Ascending aorta (tissue), 2 donors: Measurements from ENCODE around the gene ARHGAP42. TPM values are rescaled to one million over a fixed set of nuclear protein-coding genes. Genes with fewer than 3 reads are reported as not detected.

Experiments used
- DNase-seq, 2 donors: peaks; one replicate each; pipeline ENCODE4 v3.0.0-alpha.2; 2019; ENCODE audit warnings: low spot score in 2 of 2
- H3K27ac ChIP-seq, 2 donors: fragments of 200-600 bp; sonication (generic); one replicate each; pipeline ENCODE4 v1.5.1; 2016 to 2017; ENCODE audit warnings: mild to moderate bottlenecking in 1 of 2
- H3K27me3 ChIP-seq: fragments of 200-600 bp; sonication (generic); one replicate; pipeline ENCODE4 v1.5.1; 2017
- H3K36me3 ChIP-seq, 2 donors: fragments of 200-600 bp; sonication (generic); one replicate each; pipeline ENCODE4 v1.5.1; 2016
- H3K4me1 ChIP-seq, 2 donors: fragments of 200-600 bp; sonication (generic); one replicate each; pipeline ENCODE4 v1.5.1; 2016 to 2017; ENCODE audit warnings: mild to moderate bottlenecking in 1 of 2
- H3K4me3 ChIP-seq, 2 donors: fragments of 200-600 bp; sonication (generic); one replicate each; pipeline ENCODE4 v1.5.1; 2016 to 2017; ENCODE audit warnings: mild to moderate bottlenecking in 1 of 2
- H3K9me3 ChIP-seq, 2 donors: fragments of 200-600 bp; sonication (generic); one replicate each; pipeline ENCODE4 v1.5.1; 2016
- CTCF ChIP-seq, 3 experiments: fragments of 200-600 bp in 2 of 3; fragments of 450-650 bp in 1 of 3; sonication (generic) in 2 of 3; IDR thresholded peaks; one replicate each; pipeline ENCODE4 v1.5.1; 2016 to 2019; ENCODE audit warnings: antibody characterized with exemption in 3 of 3, mild to moderate bottlenecking in 1 of 3, moderate library complexity in 1 of 3
- intact Hi-C: fragments of 100-400 bp; cut with DNase I; formaldehyde crosslinking; loops from one replicate; pipeline ENCODE4 v1.15.1; 2023
- total RNA-seq: library from RNA; depleted of rRNA; stranded (reverse); fragments of >200 nt; gene quantifications from one replicate; pipeline ENCODE4 v1.1.0, GENCODE V29; 2016

The ARHGAP42 gene
- total RNA-seq, 1 donor from 2014 or later: 4.7 TPM

GRCh38 chr11:100810666-100811065 is 123.6 kb downstream of the ARHGAP42 start:
- no peak for TF ChIP-seq CTCF (IDR thresholded peaks at IDR 0.05)
- no peaks in the 10 kb centered on the region for H3K27me3 ChIP-seq
- no peak for DNase-seq
- H3K4me3 ChIP-seq: no peak overlapping the region
- H3K36me3 ChIP-seq: no peaks in the 10 kb centered on the region
- no peaks in the 10 kb centered on the region for H3K9me3 ChIP-seq
- H3K4me1 ChIP-seq: no peaks in the 10 kb centered on the region
- H3K27ac ChIP-seq: no peak overlapping the region
- intact Hi-C loops: no loop called here

GRCh38 chr11:100812517-100812916 is 125.4 kb downstream of the ARHGAP42 start:
- H3K36me3 ChIP-seq: no peaks in the 10 kb centered on the region
- H3K4me3 ChIP-seq: no peak overlapping the region
- H3K4me1 ChIP-seq: peaks cover 0 to 3% of the 10 kb centered on the region in 2 donors
- DNase-seq: no peak
- H3K27ac ChIP-seq: no peak overlapping the region
- intact Hi-C loops: no loop called here
- H3K27me3 ChIP-seq: no peaks in the 10 kb centered on the region
- H3K9me3 ChIP-seq: no peaks in the 10 kb centered on the region
- TF ChIP-seq CTCF (IDR thresholded peaks at IDR 0.05): no peak

GRCh38 chr11:100815787-100816330 is 128.8 kb downstream of the ARHGAP42 start:
- DNase-seq: no peak
- Histone ChIP-seq H3K36me3 (no peaks in the 10 kb centered on the region), H3K4me1 (peaks cover 0 to 3% of the 10 kb centered on the region in 2 donors), H3K27ac (no peak overlapping the region), H3K27me3 (no peaks in the 10 kb centered on the region), H3K9me3 (no peaks in the 10 kb centered on the region), H3K4me3 (no peak overlapping the region)
- TF ChIP-seq CTCF (IDR thresholded peaks at IDR 0.05): no peak
- intact Hi-C loops: no loop called here

- intact Hi-C loops: no loop called here
- no peak for TF ChIP-seq CTCF (IDR thresholded peaks at IDR 0.05)
- no peak overlapping the region for H3K4me3 ChIP-seq
Measured at GRCh38 chr11:100816823-100817222, 129.7 kb downstream of the ARHGAP42 start.

GRCh38 chr11:100817620-100818019 is 130.5 kb downstream of the ARHGAP42 start:
- Histone ChIP-seq H3K36me3 (no peaks in the 10 kb centered on the region), H3K4me1 (peaks cover 0 to 3% of the 10 kb centered on the region in 2 donors), H3K9me3 (no peaks in the 10 kb centered on the region), H3K4me3 (no peak overlapping the region), H3K27ac (no peak overlapping the region), H3K27me3 (no peaks in the 10 kb centered on the region)
- TF ChIP-seq CTCF (IDR thresholded peaks at IDR 0.05): no peak
- DNase-seq: no peak
- intact Hi-C loops: no loop called here

More at GRCh38 chr11:100816823-100817222, 129.7 kb downstream of the ARHGAP42 start:
- H3K27me3 ChIP-seq: no peaks in the 10 kb centered on the region
- peaks cover 0 to 3% of the 10 kb centered on the region in 2 donors for H3K4me1 ChIP-seq
- no peaks in the 10 kb centered on the region for H3K36me3 ChIP-seq
- DNase-seq: no peak
- no peak overlapping the region for H3K27ac ChIP-seq
- H3K9me3 ChIP-seq: no peaks in the 10 kb centered on the region

GRCh38 chr11:100820621-100821020 is 133.5 kb downstream of the ARHGAP42 start:
- no peaks in the 10 kb centered on the region for H3K27me3 ChIP-seq
- no peak overlapping the region for H3K27ac ChIP-seq
- intact Hi-C loops: no loop called here
- no peak for TF ChIP-seq CTCF (IDR thresholded peaks at IDR 0.05)
- H3K36me3 ChIP-seq: no peaks in the 10 kb centered on the region
- H3K4me3 ChIP-seq: no peak overlapping the region
- H3K9me3 ChIP-seq: no peaks in the 10 kb centered on the region
- H3K4me1 ChIP-seq: peaks cover 0 to 14% of the 10 kb centered on the region in 2 donors
- DNase-seq: no peak
